Esophagus muscularis mucosa (tissue), 4 donors: ENCODE measurements around the gene TM4SF1.

ENCODE experiments used
- EP300 ChIP-seq: sonication (generic); formaldehyde crosslinking; IDR thresholded peaks from one replicate; pipeline ENCODE4 v1.6.1; 2017; ENCODE audit warnings: antibody characterized with exemption
- POLR2A ChIP-seq: fragments of 450-650 bp; IDR thresholded peaks from one replicate; pipeline ENCODE4 v1.6.1; 2017; ENCODE audit warnings: antibody characterized with exemption, moderate library complexity, mild to moderate bottlenecking, low read depth
- TF ChIP-seq, protein P1 (sequence below), 3 experiments: fragments of 200-600 bp in 2 of 3; fragments of 450-650 bp in 1 of 3; sonication (generic) in 2 of 3; IDR thresholded peaks; one replicate each; pipeline ENCODE4 v1.5.1; 2017 to 2019; ENCODE audit warnings: antibody characterized with exemption in 3 of 3, mild to moderate bottlenecking in 2 of 3, moderate library complexity in 1 of 3

DNA sequence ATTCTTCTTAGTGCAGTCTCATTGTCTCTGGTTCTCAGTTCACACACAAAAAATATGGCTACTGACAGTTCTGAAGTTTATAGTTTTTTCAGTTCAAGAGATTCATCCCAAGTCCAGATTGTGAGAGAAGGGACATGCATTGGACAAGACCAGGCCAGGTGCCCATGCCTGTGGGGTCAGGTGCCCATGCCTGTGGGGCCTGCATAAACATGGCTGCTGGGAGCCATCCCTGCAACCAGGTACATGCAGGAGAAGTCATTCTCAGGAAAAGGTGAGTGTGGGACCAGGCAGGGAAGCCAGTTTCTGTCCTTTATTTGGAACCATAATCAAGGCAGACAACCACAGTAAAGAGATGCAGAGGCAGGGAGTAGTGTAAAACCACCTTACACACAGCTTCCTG, 6.3 kb upstream of the TM4SF1 start:
- TF ChIP-seq, protein P1, sequence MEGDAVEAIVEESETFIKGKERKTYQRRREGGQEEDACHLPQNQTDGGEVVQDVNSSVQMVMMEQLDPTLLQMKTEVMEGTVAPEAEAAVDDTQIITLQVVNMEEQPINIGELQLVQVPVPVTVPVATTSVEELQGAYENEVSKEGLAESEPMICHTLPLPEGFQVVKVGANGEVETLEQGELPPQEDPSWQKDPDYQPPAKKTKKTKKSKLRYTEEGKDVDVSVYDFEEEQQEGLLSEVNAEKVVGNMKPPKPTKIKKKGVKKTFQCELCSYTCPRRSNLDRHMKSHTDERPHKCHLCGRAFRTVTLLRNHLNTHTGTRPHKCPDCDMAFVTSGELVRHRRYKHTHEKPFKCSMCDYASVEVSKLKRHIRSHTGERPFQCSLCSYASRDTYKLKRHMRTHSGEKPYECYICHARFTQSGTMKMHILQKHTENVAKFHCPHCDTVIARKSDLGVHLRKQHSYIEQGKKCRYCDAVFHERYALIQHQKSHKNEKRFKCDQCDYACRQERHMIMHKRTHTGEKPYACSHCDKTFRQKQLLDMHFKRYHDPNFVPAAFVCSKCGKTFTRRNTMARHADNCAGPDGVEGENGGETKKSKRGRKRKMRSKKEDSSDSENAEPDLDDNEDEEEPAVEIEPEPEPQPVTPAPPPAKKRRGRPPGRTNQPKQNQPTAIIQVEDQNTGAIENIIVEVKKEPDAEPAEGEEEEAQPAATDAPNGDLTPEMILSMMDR (IDR thresholded peaks at IDR 0.05): no peak
- no peak for TF ChIP-seq POLR2A
- TF ChIP-seq EP300: no peak
